GM10248 (cell line): Measurements from ENCODE around the gene RAPH1.
A peak's percentile ranks its signal among the peaks of the same experiment; 100 is the strongest.

Source experiments
- CTCF ChIA-PET: fragments of 300-600 bp; sonication (Branson Sonifier 250); formaldehyde crosslinking; extraction: SDS; loops from one replicate; lab custom pipeline; 2021; ENCODE audit warnings: antibody characterized with exemption; lab: Yijun Ruan, JAX
- POLR2A ChIA-PET: fragments of 350-650 bp; sonication (Branson Sonifier 250); formaldehyde crosslinking; extraction: SDS; loops from one replicate; lab custom pipeline; 2020; ENCODE audit warnings: antibody characterized with exemption; lab: Yijun Ruan, JAX
- DNase-seq: peaks from one replicate; pipeline ENCODE4 v3.0.0; 2012; ENCODE audit errors: extremely low spot score
- TF ChIP-seq, protein P1 (sequence below): IDR thresholded peaks from 2 replicates; pipeline ENCODE4 v1.5.1; 2012; ENCODE audit warnings: mild to moderate bottlenecking, low read depth; ENCODE audit errors: extremely low read depth, missing control alignments, control extremely low read depth

Gene RAPH1

DNA sequence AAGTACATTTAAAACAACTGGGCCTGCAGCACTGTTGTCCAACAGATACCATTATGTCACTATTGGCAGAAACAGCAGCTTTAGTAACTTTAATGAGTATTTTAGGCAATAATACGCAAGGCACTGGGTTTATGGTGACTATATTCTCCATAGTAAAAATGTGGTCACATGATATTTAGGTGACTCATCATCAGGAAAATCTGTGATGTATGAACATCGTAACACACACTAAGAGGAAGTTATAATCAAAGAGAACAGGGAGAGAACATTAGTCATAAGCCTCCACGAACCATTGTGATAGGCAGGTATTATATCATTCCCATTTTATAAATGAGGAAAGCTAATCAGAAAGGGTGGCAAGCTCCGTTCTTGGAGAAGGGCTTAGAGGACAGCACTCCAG, 36.9 kb downstream of the RAPH1 start:
- POLR2A ChIA-PET, result no interaction called here
- TF ChIP-seq, protein P1, sequence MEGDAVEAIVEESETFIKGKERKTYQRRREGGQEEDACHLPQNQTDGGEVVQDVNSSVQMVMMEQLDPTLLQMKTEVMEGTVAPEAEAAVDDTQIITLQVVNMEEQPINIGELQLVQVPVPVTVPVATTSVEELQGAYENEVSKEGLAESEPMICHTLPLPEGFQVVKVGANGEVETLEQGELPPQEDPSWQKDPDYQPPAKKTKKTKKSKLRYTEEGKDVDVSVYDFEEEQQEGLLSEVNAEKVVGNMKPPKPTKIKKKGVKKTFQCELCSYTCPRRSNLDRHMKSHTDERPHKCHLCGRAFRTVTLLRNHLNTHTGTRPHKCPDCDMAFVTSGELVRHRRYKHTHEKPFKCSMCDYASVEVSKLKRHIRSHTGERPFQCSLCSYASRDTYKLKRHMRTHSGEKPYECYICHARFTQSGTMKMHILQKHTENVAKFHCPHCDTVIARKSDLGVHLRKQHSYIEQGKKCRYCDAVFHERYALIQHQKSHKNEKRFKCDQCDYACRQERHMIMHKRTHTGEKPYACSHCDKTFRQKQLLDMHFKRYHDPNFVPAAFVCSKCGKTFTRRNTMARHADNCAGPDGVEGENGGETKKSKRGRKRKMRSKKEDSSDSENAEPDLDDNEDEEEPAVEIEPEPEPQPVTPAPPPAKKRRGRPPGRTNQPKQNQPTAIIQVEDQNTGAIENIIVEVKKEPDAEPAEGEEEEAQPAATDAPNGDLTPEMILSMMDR, result no peak
- CTCF ChIA-PET, result no interaction called here
- DNase-seq, result no peak

DNA sequence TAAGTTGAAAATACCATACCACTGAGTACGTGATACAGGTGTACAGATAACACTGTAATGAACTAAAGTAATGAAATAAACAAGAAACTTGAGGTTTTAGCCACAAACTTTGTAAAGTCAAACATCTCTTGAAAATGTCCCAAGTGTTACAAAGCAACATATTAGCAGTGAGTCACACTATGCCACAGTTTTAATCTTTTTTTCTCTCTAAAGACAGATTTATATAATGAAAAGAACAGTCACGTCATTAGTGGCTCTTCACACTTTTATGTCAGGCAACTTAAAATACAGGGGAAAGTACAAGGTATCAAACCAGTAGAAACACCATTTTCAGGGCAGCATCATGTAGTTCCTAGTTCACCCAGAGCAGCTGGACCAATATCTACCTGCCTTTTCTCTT, 42.1 kb downstream of the RAPH1 start:
- DNase-seq, result peak; percentile 22
- ChIA-PET CTCF (interaction anchor here (1.6 kb wide), 1 partner anchor 18 kb away, joined by 4 read pairs; no protein-coding TSS in a partner anchor), POLR2A (no interaction called here)
- TF ChIP-seq, protein P1, result no peak

DNA sequence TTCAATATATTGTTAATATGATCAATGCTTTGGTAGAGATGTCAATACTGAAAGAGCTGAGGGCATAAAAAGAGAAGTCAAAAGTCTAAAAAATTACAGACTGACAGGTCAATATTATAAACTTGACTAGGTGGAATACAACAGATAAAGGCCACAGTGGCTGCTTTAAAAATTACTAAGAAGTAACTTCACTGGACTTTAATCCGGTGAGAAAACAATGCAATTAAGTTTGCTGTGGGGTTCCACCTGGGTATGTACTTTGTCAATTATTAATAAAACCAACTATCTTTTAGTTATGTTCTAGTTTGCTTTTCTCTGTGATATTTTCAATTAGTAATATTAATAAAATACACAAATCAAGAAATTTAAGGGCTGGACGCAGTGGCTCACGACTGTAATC, 44.7 kb downstream of the RAPH1 start:
- TF ChIP-seq, protein P1, result no peak
- CTCF ChIA-PET, result interaction anchor here (0.8 to 2.5 kb wide), 4 partner anchors 9 to 325 kb away, joined by 3 to 8 read pairs (median 4); no protein-coding TSS in a partner anchor
- POLR2A ChIA-PET, result no interaction called here
- DNase-seq, result no peak

DNA sequence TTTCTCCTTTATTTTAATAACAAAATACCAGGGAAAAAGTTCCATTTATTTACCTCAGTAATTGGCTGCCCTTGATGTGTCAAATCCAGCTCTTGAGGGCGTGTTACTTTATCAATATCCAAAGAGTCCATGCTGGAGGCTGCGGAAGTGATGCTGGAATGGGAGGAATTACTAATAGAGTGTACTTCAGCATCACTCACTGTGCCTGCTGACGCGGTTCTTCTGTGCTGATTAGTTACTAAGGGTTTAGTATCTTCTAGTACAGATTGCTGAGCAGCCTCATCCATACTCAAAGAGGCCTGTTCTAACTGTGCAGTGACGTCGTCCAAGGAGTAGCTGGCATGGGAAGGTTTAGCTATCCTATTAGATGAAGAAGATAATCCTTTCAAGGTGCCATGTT, 45.6 kb downstream of the RAPH1 start:
- TF ChIP-seq, protein P1, result no peak
- no peak for DNase-seq
- ChIA-PET POLR2A (no interaction called here), CTCF (interaction anchor here (0.8 to 2.5 kb wide), 3 partner anchors 9 to 326 kb away, joined by 3 to 8 read pairs (median 4); no protein-coding TSS in a partner anchor)

DNA sequence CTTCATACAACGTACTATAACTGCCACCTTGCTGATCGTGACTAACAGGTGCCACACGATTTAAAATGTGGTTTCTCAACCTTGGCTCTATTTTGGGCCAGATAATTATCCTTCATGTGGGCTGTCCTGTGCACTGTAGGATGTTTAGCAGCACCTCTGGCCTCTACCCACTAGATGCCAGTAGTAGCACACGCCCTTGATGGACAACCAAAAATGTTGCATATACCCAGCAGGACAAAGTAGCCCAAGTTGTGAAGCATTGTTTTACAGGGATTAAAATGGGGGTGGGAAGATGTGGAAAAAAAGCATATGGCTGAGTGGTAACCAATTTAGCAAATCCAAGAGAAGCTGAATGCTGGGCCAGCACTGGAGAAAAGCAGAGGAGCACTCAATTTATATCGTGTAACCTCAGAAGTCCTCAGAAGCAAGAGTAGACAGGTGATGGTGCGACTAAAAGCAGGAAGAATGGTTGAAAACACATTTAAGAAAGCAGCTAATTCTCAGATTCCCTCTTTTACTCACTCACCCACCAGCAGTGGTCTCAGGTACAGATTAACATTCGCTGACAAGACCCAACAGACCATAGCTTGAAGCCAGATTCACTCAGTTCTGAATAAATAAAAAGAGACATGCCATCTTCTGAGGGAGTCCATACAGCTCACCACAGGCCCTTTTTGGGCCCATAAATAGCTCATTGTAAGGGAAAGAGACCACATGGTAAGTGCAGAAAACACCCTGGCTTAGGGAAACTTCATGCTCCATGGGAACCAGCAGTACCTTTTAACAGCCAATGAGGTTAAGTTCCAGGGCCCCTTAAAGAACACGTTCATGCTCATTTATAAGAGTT, 50.6 kb downstream of the RAPH1 start:
- ChIA-PET CTCF (interaction anchor here (0.6 to 3.8 kb wide), 20 partner anchors 11 to 425 kb away, joined by 3 to 63 read pairs (median 3); no protein-coding TSS in a partner anchor), POLR2A (no interaction called here)
- TF ChIP-seq, protein P1, result peak; percentile 72
- peak; percentile 23 for DNase-seq

DNA sequence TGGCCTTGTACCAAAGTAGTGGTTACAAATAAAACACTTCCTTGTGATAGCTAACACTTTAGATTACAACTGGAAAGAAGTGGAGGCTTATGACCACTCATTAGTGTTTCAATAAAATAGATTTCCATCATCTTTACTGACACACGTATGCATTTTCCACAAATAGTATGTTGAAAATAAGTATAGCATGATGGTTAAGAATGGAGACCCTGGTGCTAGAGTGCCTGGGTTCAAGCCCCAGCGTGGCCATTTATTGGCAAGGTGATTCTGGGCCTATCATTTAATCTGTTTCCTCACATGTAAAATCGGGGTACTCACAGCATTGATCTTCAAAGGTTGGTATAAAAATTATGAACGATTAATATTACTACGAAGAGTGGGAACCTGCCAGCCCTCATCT, 54.5 kb downstream of the RAPH1 start:
- no peak for DNase-seq
- TF ChIP-seq, protein P1, result no peak
- ChIA-PET CTCF (interaction anchor here (1.2 to 1.6 kb wide), 3 partner anchors 9 to 334 kb away, joined by 4 to 7 read pairs (median 5); no protein-coding TSS in a partner anchor), POLR2A (interaction anchor here (0.6 kb wide), 1 partner anchor 297 kb away, joined by 5 read pairs; no protein-coding TSS in a partner anchor)
